H1 (cell line): ENCODE measurements around the gene TMC6.

ENCODE experiments used
- BRCA1 ChIP-seq: IDR thresholded peaks from 2 replicates; pipeline ENCODE4 v1.6.1; 2012; ENCODE audit warnings: low read depth, low read length, improper control_type of control experiment
- CBX5 ChIP-seq: fragments of 300-800, 300-1000 bp; sonication (generic); IDR thresholded peaks from 2 replicates; pipeline ENCODE4 v1.7.1; 2016; ENCODE audit warnings: antibody characterized with exemption, low read length, low read depth
- CTCF ChIP-seq, 3 experiments: IDR thresholded peaks; 1 replicate in 2 of 3; 2 replicates in 1 of 3; pipeline versions ENCODE4 v1.5.1 to v1.6.1; 2011; ENCODE audit warnings: low read length in 3 of 3, mild to moderate bottlenecking in 3 of 3, inconsistent platforms in 2 of 3, low read depth in 1 of 3, moderate library complexity in 1 of 3; ENCODE audit not compliant: insufficient read depth in 1 of 3; ENCODE audit errors: control extremely low read depth in 1 of 3
- E2F6 ChIP-seq: IDR thresholded peaks from 2 replicates; pipeline ENCODE4 v1.6.1; 2012; ENCODE audit warnings: inconsistent platforms
- EP300 ChIP-seq, 2 experiments: IDR thresholded peaks; 1 replicate in 1 of 2; 2 replicates in 1 of 2; pipeline ENCODE4 v1.6.1; 2011 to 2012; ENCODE audit warnings: low read depth in 2 of 2, low read length in 2 of 2, mild to moderate bottlenecking in 2 of 2, borderline replicate concordance in 1 of 2, inconsistent platforms in 1 of 2, moderate library complexity in 1 of 2
- GABPA ChIP-seq: IDR thresholded peaks from 2 replicates; pipeline ENCODE4 v1.6.1; 2011; ENCODE audit warnings: mild to moderate bottlenecking, low read length, moderate library complexity, borderline replicate concordance; ENCODE audit not compliant: insufficient read depth
- HDAC2 ChIP-seq, 2 experiments: fragments of 300-600 bp in 1 of 2; sonication (generic) in 1 of 2; IDR thresholded peaks; 2 replicates each; pipeline ENCODE4 v1.6.1; 2011 to 2012; ENCODE audit warnings: low read depth in 2 of 2, low read length in 2 of 2, mild to moderate bottlenecking in 2 of 2, moderate library complexity in 2 of 2, borderline replicate concordance in 1 of 2, inconsistent platforms in 1 of 2
- MAX ChIP-seq: IDR thresholded peaks from 2 replicates; pipeline ENCODE4 v1.6.1; 2012; ENCODE audit warnings: inconsistent platforms
- POLR2A ChIP-seq, 2 experiments: IDR thresholded peaks; 1 replicate in 1 of 2; 2 replicates in 1 of 2; pipeline ENCODE4 v1.6.1; 2011; ENCODE audit warnings: low read depth in 2 of 2, low read length in 2 of 2, mild to moderate bottlenecking in 2 of 2; ENCODE audit errors: control extremely low read depth in 1 of 2
- SP4 ChIP-seq: IDR thresholded peaks from 2 replicates; pipeline ENCODE4 v1.6.1; 2012; ENCODE audit warnings: low read length, inconsistent platforms
- SRF ChIP-seq: IDR thresholded peaks from 2 replicates; pipeline ENCODE4 v1.6.1; 2011; ENCODE audit warnings: mild to moderate bottlenecking, low read depth, low read length, moderate library complexity
- TAF1 ChIP-seq: IDR thresholded peaks from 2 replicates; pipeline ENCODE4 v1.6.1; 2011; ENCODE audit warnings: mild to moderate bottlenecking, low read depth, low read length

GRCh38 chr17:78081551-78081950 lies 47.0 kb downstream of the TMC6 start:
- TF ChIP-seq EP300 (IDR thresholded peaks at IDR 0.05; ENCODE audit: borderline replicate concordance in 1 of 2, low read depth in 2 of 2, low read length in 2 of 2) = no peak
- TF ChIP-seq CTCF (IDR thresholded peaks at IDR 0.05; ENCODE audit: control extremely low read depth in 1 of 3, insufficient read depth in 1 of 3, low read depth in 1 of 3, low read length in 3 of 3) = no peak
- TF ChIP-seq SRF = no peak
- no peak for TF ChIP-seq HDAC2 (IDR thresholded peaks at IDR 0.05; ENCODE audit: borderline replicate concordance in 1 of 2, low read depth in 2 of 2, low read length in 2 of 2)
- TF ChIP-seq GABPA = no peak
- TF ChIP-seq CBX5 = no peak
- TF ChIP-seq POLR2A (IDR thresholded peaks at IDR 0.05; ENCODE audit: control extremely low read depth in 1 of 2, low read depth in 2 of 2, low read length in 2 of 2) = no peak
- no peak for TF ChIP-seq SP4
- TF ChIP-seq TAF1 = no peak
- no peak for TF ChIP-seq E2F6
- no peak for TF ChIP-seq MAX
- TF ChIP-seq BRCA1 = no peak
